Muscle of leg (tissue), 11 donors: ENCODE results near the gene VAV2. TPM values are rescaled to one million over a fixed set of nuclear protein-coding genes. Genes with fewer than 3 reads are reported as not detected.

Source experiments
- DNase-seq: peaks from one replicate; pipeline ENCODE4 v3.0.0; 2013
- H3K27ac ChIP-seq: one replicate; pipeline ENCODE4 v1.5.1; 2013; ENCODE audit warnings: mild to moderate bottlenecking, low read length, control low read depth
- H3K27me3 ChIP-seq: one replicate; pipeline ENCODE4 v1.6.1; 2013; ENCODE audit warnings: low read length; ENCODE audit not compliant: control insufficient read depth, insufficient read depth
- H3K36me3 ChIP-seq: one replicate; pipeline ENCODE4 v1.6.1; 2013; ENCODE audit warnings: low read length; ENCODE audit not compliant: control insufficient read depth, insufficient read depth
- H3K4me1 ChIP-seq: one replicate; pipeline ENCODE4 v1.6.1; 2013; ENCODE audit warnings: low read length; ENCODE audit not compliant: control insufficient read depth, insufficient read depth
- H3K4me3 ChIP-seq: one replicate; pipeline ENCODE4 v1.5.1; 2013; ENCODE audit warnings: low read length, control low read depth
- H3K9me3 ChIP-seq: replicated peaks from 2 replicates; pipeline ENCODE4 v1.6.1; 2013; ENCODE audit warnings: low read depth, low read length; ENCODE audit not compliant: control insufficient read depth
- WGBS: methylation state at CpG from one replicate; pipeline ENCODE4 v1.1.5; 2013; ENCODE audit warnings: missing lambda C conversion rate; ENCODE audit not compliant: insufficient coverage; 5-methylcytosine and 5-hydroxymethylcytosine counted together
- polyA plus RNA-seq, 8 donors: library from polyadenylated mRNA; unstranded; fragments of 120-200 nt; gene quantifications; one replicate each; pipeline versions ENCODE4 v1.2.1 to v1.2.3, GENCODE V29; 2013; ENCODE audit warnings: inconsistent platforms in 1 of 8, low replicate concordance in 1 of 8; ENCODE audit not compliant: insufficient read length in 8 of 8, insufficient read depth in 1 of 8
- total RNA-seq: library from RNA; stranded (reverse); fragments of 120-200 nt; gene quantifications from one replicate; pipeline ENCODE4 v1.2.4, GENCODE V29; 2013

Gene VAV2
- total and polyA plus RNA-seq, 9 donors: 7.4 to 19.1 (median 16.0) TPM

GRCh38 chr9:133842174-133842573 lies 149.9 kb downstream of the VAV2 start:
- Histone ChIP-seq H3K27ac (peak overlapping the region; percentile 20), H3K27me3 (no peaks in the 10 kb centered on the region), H3K4me1 (peaks cover 60% of the 10 kb centered on the region), H3K9me3 (no peaks in the 10 kb centered on the region), H3K4me3 (no peak overlapping the region), H3K36me3 (no peaks in the 10 kb centered on the region)
- 30% methylated on average over 17 of the region's 17 CpGs for WGBS
- DNase-seq: peak; percentile 64

- no peak for DNase-seq
- WGBS: 88% methylated on average over 9 of the region's 10 CpGs
- no peak overlapping the region for H3K27ac ChIP-seq
- no peaks in the 10 kb centered on the region for H3K9me3 ChIP-seq
- H3K4me1 ChIP-seq: peaks cover 60% of the 10 kb centered on the region
- H3K4me3 ChIP-seq: no peak overlapping the region
- H3K36me3 ChIP-seq: no peaks in the 10 kb centered on the region
- no peaks in the 10 kb centered on the region for H3K27me3 ChIP-seq
These were observed 150.8 kb downstream of the VAV2 start for GRCh38 chr9:133841167-133841812.

GRCh38 chr9:133839822-133840329 lies 152.2 kb downstream of the VAV2 start:
- Histone ChIP-seq H3K36me3 (no peaks in the 10 kb centered on the region), H3K9me3 (no peaks in the 10 kb centered on the region), H3K4me1 (peaks cover 57% of the 10 kb centered on the region), H3K4me3 (no peak overlapping the region), H3K27ac (peak overlapping the region; percentile 32), H3K27me3 (no peaks in the 10 kb centered on the region)
- peak; percentile 64 for DNase-seq
- 16% methylated on average over 9 of the region's 15 CpGs for WGBS

- WGBS: 90% methylated on average over 5 of the region's 5 CpGs
- Histone ChIP-seq H3K4me1 (peaks cover 52% of the 10 kb centered on the region), H3K27me3 (no peaks in the 10 kb centered on the region), H3K9me3 (no peaks in the 10 kb centered on the region), H3K36me3 (no peaks in the 10 kb centered on the region), H3K27ac (no peak overlapping the region), H3K4me3 (no peak overlapping the region)
- no peak for DNase-seq
These were observed 153.1 kb downstream of the VAV2 start for GRCh38 chr9:133838859-133839507.

GRCh38 chr9:133837627-133838597 lies 154.2 kb downstream of the VAV2 start:
- DNase-seq: no peak
- Histone ChIP-seq H3K4me1 (peaks cover 45% of the 10 kb centered on the region), H3K36me3 (peaks cover 9% of the 10 kb centered on the region), H3K27ac (no peak overlapping the region), H3K27me3 (no peaks in the 10 kb centered on the region), H3K9me3 (no peaks in the 10 kb centered on the region), H3K4me3 (no peak overlapping the region)
- 92% methylated on average over 4 of the region's 13 CpGs for WGBS

GRCh38 chr9:133836818-133837217 lies 155.3 kb downstream of the VAV2 start:
- Histone ChIP-seq H3K27me3 (no peaks in the 10 kb centered on the region), H3K4me3 (no peak overlapping the region), H3K9me3 (no peaks in the 10 kb centered on the region), H3K4me1 (peaks cover 34% of the 10 kb centered on the region), H3K27ac (no peak overlapping the region), H3K36me3 (peaks cover 12% of the 10 kb centered on the region)
- WGBS: 100% methylated on average over 5 of the region's 5 CpGs
- DNase-seq: no peak

- H3K36me3 ChIP-seq: peaks cover 17% of the 10 kb centered on the region
- H3K27ac ChIP-seq: no peak overlapping the region
- 78% methylated on average over 9 of the region's 17 CpGs for WGBS
- H3K4me3 ChIP-seq: no peak overlapping the region
- no peak for DNase-seq
- H3K9me3 ChIP-seq: no peaks in the 10 kb centered on the region
- H3K27me3 ChIP-seq: no peaks in the 10 kb centered on the region
- H3K4me1 ChIP-seq: peaks cover 33% of the 10 kb centered on the region
These were observed 155.9 kb downstream of the VAV2 start for GRCh38 chr9:133836001-133836758.

- DNase-seq: no peak
- no peak overlapping the region for H3K4me3 ChIP-seq
- 47% methylated on average over 16 of the region's 22 CpGs for WGBS
- H3K27ac ChIP-seq: no peak overlapping the region
- H3K9me3 ChIP-seq: no peaks in the 10 kb centered on the region
- no peaks in the 10 kb centered on the region for H3K27me3 ChIP-seq
- H3K36me3 ChIP-seq: peaks cover 17% of the 10 kb centered on the region
- H3K4me1 ChIP-seq: peaks cover 28% of the 10 kb centered on the region
These were observed 156.7 kb downstream of the VAV2 start for GRCh38 chr9:133835262-133835901.
